HUES48 (cell line): ENCODE measurements around the gene STX18.

Source experiments
- H3K27ac ChIP-seq: one replicate; pipeline ENCODE4 v1.7.0; 2013; ENCODE audit warnings: low read depth, low read length, inconsistent platforms
- H3K27me3 ChIP-seq: 2 replicates; pipeline ENCODE4 v1.6.1; 2013; ENCODE audit warnings: mild to moderate bottlenecking, low read length; ENCODE audit not compliant: control insufficient read depth, insufficient read depth
- H3K36me3 ChIP-seq: 2 replicates; pipeline ENCODE4 v1.6.1; 2013; ENCODE audit warnings: low read length; ENCODE audit not compliant: control insufficient read depth, insufficient read depth
- H3K4me1 ChIP-seq: 2 replicates; pipeline ENCODE4 v1.6.1; 2013; ENCODE audit warnings: mild to moderate bottlenecking, low read length; ENCODE audit not compliant: control insufficient read depth, insufficient read depth
- H3K4me3 ChIP-seq: 2 replicates; pipeline ENCODE4 v1.5.1; 2013; ENCODE audit warnings: mild to moderate bottlenecking, low read depth, low read length
- H3K9ac ChIP-seq: 2 replicates; pipeline ENCODE4 v1.6.1; 2013; ENCODE audit warnings: mild to moderate bottlenecking, low read depth, low read length, moderate library complexity
- H3K9me3 ChIP-seq: 2 replicates; pipeline ENCODE4 v1.6.1; 2013; ENCODE audit warnings: low read length; ENCODE audit not compliant: control insufficient read depth, insufficient read depth

STX18 gene

DNA sequence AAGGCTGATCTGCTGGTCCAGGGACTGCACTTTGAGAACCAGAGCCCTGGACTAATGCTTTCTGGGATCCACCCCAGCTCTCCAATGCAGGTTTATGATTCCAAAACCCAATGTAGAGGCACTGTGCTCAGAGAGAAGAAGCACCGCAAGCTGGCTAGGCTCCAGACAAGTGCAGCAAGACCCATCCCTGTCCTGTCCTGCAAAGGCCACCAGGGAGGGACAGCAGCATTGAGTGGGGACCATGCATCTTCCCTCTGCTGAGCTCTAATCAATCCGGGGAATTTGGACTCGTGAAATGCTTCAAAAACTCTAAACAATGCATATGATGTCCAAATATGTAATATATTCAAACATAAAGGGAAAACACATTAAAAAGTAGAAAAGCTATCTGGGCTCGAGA is 165.8 kb downstream of the STX18 start:
- no peaks in the 10 kb centered on the region for H3K36me3 ChIP-seq
- H3K4me3 ChIP-seq: no peak overlapping the region
- H3K27ac ChIP-seq: no peak overlapping the region
- no peak overlapping the region for H3K9ac ChIP-seq
- peaks cover 4% of the 10 kb centered on the region; the same call in 1 of the 2 replicates for H3K4me1 ChIP-seq
- H3K9me3 ChIP-seq: no peaks in the 10 kb centered on the region
- no peaks in the 10 kb centered on the region for H3K27me3 ChIP-seq

DNA sequence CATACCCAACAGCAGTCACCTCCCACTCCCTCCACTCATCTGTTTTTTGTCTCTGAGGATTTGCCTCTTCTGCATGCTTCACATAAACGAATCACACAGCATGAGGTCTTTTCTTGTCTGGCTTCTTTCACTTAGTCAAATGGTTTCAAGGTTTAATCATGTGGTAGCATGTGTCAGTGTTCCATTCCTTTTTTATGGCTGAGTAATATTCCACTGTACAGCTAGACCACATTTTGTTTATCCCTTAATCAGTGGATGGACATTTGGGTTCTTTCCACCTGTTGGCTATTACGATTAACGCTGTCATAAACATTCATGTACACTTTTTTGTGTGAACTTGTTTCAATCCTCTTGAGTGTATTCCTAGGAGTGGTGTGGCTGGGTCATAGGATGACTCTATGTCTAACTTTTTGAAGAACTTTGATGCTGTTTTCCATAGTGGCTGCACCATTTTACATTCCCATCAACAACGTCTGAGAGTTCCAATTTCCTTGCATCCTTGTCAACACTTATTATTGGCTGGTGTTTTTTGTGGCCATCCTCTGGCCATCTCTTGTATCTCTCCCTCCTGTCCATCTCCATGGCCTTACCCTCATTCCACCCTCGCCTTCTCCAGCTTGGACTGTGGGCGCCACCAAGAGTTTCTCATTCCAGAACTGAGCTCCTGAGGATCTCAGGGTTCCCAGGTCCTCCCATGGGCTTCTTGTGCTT is 167.3 kb downstream of the STX18 start:
- no peaks in the 10 kb centered on the region for H3K27me3 ChIP-seq

More for the DNA sequence above, 167.3 kb downstream of the STX18 start:
- H3K9ac ChIP-seq: no peak overlapping the region
- H3K36me3 ChIP-seq: no peaks in the 10 kb centered on the region
- no peak overlapping the region for H3K27ac ChIP-seq
- no peaks in the 10 kb centered on the region for H3K9me3 ChIP-seq
- no peak overlapping the region for H3K4me3 ChIP-seq
- H3K4me1 ChIP-seq: no peaks in the 10 kb centered on the region
